IPS-20b (cell line): ENCODE results near the gene OR14A2.
"Not testable (repeated sequence)": the region's sequence is repeated elsewhere in the genome, so short reads cannot be mapped to it uniquely, and the experiment has no call there.

Experiments used
- H3K27ac ChIP-seq: one replicate; pipeline ENCODE4 v1.5.1; 2013; ENCODE audit warnings: low read length
- H3K27me3 ChIP-seq: 2 replicates; pipeline ENCODE4 v1.6.1; 2013; ENCODE audit warnings: mild to moderate bottlenecking, low read length, inconsistent platforms; ENCODE audit not compliant: insufficient read depth
- H3K36me3 ChIP-seq: 2 replicates; pipeline ENCODE4 v1.6.1; 2013; ENCODE audit warnings: low read depth, mild to moderate bottlenecking, inconsistent platforms, low read length, moderate library complexity; ENCODE audit not compliant: insufficient read depth
- H3K4me1 ChIP-seq: 2 replicates; pipeline ENCODE4 v1.6.1; 2013; ENCODE audit warnings: mild to moderate bottlenecking, control low read depth, inconsistent platforms, low read length, moderate library complexity; ENCODE audit not compliant: insufficient read depth
- H3K4me3 ChIP-seq: 2 replicates; pipeline ENCODE4 v1.5.1; 2013; ENCODE audit warnings: mild to moderate bottlenecking, low read length, inconsistent platforms
- H3K9ac ChIP-seq: 2 replicates; pipeline ENCODE4 v1.6.1; 2013; ENCODE audit warnings: low read depth, mild to moderate bottlenecking, inconsistent platforms, low read length, moderate library complexity
- H3K9me3 ChIP-seq: 2 replicates; pipeline ENCODE4 v1.6.1; 2013; ENCODE audit warnings: mild to moderate bottlenecking, low read depth, low read length, inconsistent platforms; ENCODE audit not compliant: insufficient read depth

The OR14A2 gene

DNA sequence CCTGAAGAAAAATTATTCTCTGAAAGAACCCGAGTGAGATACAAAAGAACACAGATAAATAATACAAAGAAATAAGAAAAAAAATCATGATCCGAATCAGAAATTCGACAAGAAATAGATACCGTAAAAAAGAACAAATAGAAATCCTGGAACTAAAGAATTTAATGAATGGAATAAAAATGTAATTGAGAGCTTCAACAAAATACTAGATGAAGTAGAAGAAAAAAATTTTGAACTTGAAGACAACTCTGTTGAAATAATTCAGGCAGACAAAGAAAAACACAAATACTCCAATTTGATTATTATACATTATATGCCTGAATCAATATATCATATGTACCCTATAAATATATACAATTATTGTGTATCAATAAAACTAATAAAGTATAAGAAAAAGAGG, 26.7 kb downstream of the OR14A2 start:
- H3K9me3 ChIP-seq = no peaks in the 10 kb centered on the region
- no peak overlapping the region for H3K9ac ChIP-seq
- no peaks in the 10 kb centered on the region for H3K4me1 ChIP-seq
- no peak overlapping the region for H3K27ac ChIP-seq
- H3K36me3 ChIP-seq = no peaks in the 10 kb centered on the region
- H3K4me3 ChIP-seq = no peak overlapping the region
- no peaks in the 10 kb centered on the region for H3K27me3 ChIP-seq

DNA sequence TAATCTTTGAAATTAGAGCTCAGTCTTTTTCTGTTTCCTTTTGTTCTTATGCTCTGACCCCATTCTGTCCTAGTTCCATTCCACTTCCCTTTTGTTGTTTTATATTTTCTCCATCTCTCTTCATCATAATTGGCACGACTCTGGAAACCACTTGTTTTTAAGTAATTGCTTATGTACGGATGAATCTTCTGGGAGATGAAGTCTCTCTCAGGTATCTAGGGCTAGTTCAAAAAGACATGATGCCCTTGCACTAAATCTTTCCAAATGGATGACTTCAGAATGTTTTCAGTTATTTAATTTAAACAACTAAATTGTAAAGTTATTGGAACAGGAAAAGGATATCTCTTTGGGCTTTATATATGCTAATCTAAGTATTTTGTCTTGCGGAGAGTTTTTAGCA, 31.4 kb downstream of the OR14A2 start, which contains the start of gene OR6F1:
Gene OR6F1, minus strand, starts transcription at position 101 of the 400 bp plus-strand sequence. CDS start 3,891 bp downstream, outside the sequence.
- H3K9ac ChIP-seq = no peak within 1 kb of the TSS
- H3K9me3 ChIP-seq = no peaks in the 10 kb centered on the region
- no peak within 1 kb of the TSS for H3K27ac ChIP-seq
- H3K36me3 ChIP-seq = no peaks in the 10 kb centered on the region
- H3K4me1 ChIP-seq = no peaks in the 10 kb centered on the region
- no peaks in the 10 kb centered on the region for H3K27me3 ChIP-seq
- H3K4me3 ChIP-seq = no peak within 1 kb of the TSS

DNA sequence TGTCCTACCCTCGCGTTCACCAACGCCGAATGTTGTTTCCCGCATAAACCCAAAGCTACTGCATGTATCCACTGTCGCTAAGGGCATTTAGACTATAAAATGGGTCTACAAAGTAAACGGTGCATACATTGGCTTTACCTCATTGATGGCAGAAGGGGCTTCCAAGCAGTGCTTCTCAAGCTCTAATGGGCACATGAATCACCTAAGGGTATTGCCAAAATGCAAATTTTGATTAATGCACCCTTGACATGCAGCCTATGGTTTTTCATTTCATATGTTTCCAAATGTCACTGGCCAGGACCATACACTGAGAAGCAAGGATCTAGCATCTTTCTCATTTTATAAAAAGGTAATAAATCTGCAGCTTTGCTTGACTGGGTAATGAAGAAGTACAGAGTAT, 34.2 kb downstream of the OR14A2 start:
- H3K9ac ChIP-seq = no peak overlapping the region
- H3K9me3 ChIP-seq = no peaks in the 10 kb centered on the region
- no peak overlapping the region for H3K27ac ChIP-seq
- no peaks in the 10 kb centered on the region for H3K36me3 ChIP-seq
- no peaks in the 10 kb centered on the region for H3K27me3 ChIP-seq
- no peak overlapping the region for H3K4me3 ChIP-seq
- H3K4me1 ChIP-seq = no peaks in the 10 kb centered on the region

DNA sequence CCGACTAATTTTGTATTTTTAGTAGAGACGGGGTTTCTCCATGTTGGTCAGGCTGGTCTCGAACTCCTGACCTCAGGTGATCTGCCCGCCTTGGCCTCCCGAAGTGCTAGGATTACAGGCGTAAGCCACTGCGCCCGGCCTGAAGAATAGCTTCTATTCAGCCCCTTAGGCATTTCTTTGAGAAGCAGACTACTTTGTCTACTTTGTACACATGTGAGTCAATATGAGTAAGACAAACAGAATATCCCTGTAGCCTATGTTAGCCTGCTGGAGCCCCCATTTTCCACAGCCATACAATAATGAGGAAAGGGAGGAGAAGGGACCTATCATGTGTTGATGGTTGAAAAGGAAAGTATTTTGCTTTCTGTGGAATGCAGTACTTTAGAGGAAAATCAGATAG, 37.3 kb downstream of the OR14A2 start:
- H3K27me3 ChIP-seq, H3K4me3 ChIP-seq, H3K4me1 ChIP-seq, H3K36me3 ChIP-seq, H3K27ac ChIP-seq, H3K9ac ChIP-seq, H3K9me3 ChIP-seq: not testable (repeated sequence)

DNA sequence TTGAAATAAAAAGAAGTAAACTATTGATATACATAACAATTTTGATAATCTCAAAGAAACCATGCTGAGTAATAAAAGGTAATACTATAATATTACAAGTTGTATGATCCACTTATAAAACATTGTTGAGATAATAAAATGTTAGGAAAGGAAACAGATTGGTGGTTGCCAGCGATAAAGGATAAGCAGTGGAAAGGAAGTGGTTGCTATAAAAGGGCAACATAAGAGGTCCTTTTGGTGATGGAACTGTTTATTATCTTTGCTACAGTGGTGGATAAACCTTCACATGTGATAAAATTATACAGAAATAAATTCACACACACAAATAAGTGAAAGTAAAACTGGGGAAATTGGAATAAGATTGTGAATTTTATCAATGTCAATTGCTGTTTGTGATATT, 46.6 kb downstream of the OR14A2 start:
- Histone ChIP-seq H3K4me3 (no peak overlapping the region), H3K9me3 (peaks cover 5% of the 10 kb centered on the region), H3K36me3 (no peaks in the 10 kb centered on the region), H3K9ac (no peak overlapping the region), H3K4me1 (no peaks in the 10 kb centered on the region), H3K27me3 (no peaks in the 10 kb centered on the region), H3K27ac (no peak overlapping the region)

DNA sequence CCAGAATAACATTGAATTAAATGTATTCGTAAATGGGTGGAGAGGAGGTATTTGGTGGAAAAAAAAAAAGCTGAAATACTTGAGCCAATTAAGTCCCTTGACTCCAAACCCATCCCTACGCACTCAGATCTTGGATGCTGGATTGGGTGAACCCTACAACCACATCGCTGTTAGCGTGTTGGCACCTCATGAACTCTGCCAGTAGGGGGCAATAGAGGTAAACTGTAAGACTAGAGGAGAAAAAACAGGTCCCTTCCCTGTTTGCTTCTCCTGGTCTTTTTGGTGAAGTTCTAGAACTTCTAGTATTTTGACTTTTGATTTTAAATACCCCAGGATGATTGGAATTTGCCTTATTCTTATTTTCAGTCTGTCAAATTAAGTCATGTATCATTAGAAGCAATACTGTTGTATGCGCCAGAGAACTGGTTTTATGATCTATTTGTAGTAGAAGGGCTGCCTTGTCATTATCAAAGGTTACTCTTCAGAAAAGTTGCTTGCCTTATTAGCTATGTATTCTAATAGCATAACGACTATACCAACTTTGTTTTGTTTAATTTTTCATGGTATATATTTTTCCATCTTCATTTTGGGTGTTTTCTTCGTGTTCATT, 66.5 kb downstream of the OR14A2 start:
- no peaks in the 10 kb centered on the region for H3K27me3 ChIP-seq
- H3K4me3 ChIP-seq = no peak overlapping the region

DNA sequence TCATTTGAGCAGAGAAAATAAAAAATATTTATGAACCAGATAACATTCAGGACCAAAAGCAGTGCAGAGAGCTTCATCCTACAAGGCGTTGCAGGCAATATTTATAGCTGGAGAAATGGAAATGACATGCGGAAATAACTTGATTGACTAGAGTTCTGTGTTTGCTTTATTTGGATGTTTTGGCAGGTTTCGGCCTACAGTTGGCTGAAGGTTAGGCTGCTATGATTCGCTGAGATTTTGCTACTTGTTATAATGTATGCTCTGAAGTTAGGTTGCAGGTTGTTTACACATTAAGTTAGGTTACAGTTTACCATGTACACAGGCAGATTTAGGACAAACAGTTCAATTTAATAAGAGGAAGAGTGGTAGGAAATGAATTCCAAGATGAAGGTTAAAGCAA, 67.8 kb downstream of the OR14A2 start:
- no peaks in the 10 kb centered on the region for H3K36me3 ChIP-seq
- no peak overlapping the region for H3K4me3 ChIP-seq
- no peaks in the 10 kb centered on the region for H3K4me1 ChIP-seq
- H3K27me3 ChIP-seq = no peaks in the 10 kb centered on the region
- H3K27ac ChIP-seq = no peak overlapping the region
- H3K9ac ChIP-seq = no peak overlapping the region
- H3K9me3 ChIP-seq = no peaks in the 10 kb centered on the region

More for the DNA sequence above, 66.5 kb downstream of the OR14A2 start:
- H3K9me3 ChIP-seq = no peaks in the 10 kb centered on the region
- H3K27ac ChIP-seq = no peak overlapping the region
- H3K4me1 ChIP-seq = no peaks in the 10 kb centered on the region
- H3K36me3 ChIP-seq = no peaks in the 10 kb centered on the region
- H3K9ac ChIP-seq = no peak overlapping the region

DNA sequence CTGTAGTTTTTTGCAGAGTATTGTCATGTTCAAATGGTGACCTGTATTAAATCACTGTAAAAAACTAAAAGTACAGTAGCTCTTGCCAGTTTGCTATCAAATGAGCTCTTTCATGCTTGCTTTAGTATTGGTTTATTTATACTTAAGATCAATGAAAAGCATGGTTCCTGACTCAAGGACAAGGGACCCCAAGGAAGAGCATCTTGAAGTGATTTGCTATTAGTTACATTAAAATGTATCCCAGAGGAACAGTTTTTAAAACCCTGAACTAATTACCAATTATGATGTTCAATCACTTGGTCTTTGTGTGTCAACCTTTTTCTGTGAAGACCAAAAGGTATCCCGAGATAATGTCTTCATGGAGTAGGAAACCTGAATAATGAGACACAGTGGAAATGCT, 68.3 kb downstream of the OR14A2 start, which contains the start of gene OR13G1:
Gene OR13G1, minus strand, starts transcription at position 101 of the 400 bp plus-strand sequence. CDS start 6,698 bp downstream, outside the sequence.
- Histone ChIP-seq H3K9me3 (no peaks in the 10 kb centered on the region), H3K27me3 (no peaks in the 10 kb centered on the region), H3K4me1 (no peaks in the 10 kb centered on the region), H3K9ac (no peak within 1 kb of the TSS), H3K36me3 (no peaks in the 10 kb centered on the region), H3K27ac (no peak within 1 kb of the TSS), H3K4me3 (no peak within 1 kb of the TSS)
